DMS153 (cell line): ENCODE results near the gene PDE9A.
"Not testable (repeated sequence)": the region's sequence is repeated elsewhere in the genome, so short reads cannot be mapped to it uniquely, and the experiment has no call there.

Experiments
- DNase-seq: peaks from one replicate; lab custom pipeline; 2025; lab: John Stamatoyannopoulos, UW

PDE9A gene

DNA sequence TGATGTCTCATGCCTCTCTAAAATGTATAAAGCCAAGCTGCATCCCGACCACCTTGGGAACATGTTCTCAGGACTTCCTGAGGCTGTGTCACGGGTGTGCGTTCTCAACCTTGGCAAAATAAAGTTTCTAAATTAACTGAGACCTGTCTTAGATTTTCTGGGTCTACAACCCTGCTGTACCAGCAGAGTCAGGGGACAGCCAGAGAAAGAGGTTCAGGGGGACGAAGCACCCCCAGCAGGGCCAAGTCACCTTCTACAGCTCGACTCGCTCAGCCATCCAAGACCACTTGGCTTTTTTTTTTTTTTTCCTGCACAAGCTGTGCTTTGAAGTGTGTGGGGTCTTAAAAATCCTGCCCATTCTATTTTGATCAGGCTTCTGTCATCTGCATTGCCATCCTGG is 28.5 kb upstream of the PDE9A start:
- DNase-seq: no peak

DNA sequence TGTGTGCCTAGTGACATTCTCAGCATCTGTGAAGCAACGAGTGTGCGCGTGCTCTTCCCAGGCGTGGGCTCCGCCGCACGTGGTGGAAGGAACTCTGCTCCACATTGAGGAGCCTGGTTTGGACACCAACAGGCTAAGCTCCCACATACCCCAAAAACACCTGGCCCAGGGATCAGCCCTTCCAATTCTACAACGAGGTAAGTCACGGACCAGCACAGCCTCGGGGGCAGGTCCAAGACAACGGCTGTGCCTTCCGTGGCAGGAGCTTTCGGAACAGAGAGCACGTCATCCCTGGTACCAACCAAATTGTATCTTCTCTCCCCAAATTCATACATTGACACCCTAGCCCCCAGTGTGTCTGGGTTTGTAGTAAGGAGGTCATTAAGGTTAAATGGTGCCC is 27.2 kb upstream of the PDE9A start:
- DNase-seq: no peak

GRCh38 chr21:42627527-42628289 is 25.7 kb upstream of the PDE9A start:
- DNase-seq: no peak

DNA sequence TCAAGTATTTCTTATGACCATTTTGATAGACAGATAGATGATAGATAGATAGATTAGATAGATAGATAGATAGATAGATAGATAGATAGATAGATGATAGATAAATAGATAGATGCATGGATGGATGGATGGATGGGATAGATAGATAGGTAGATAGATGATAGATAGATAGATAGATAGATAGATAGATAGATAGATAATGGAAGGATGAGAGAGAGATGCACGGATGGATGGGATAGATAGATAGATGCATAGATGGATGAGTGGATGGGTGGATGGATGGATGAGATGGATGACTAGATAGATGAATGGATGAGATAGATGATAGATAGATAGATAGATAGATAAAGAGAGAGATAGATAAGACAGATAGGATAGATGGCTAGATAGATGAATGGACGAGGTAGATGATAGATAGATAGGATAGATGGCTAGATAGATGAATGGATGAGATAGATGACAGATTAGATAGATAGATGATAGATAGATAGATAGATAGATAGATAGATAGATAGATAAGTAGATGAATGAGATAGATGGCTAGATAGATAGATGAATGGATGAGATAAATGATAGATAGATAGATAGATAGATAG is 24.9 kb upstream of the PDE9A start:
- DNase-seq: not testable (repeated sequence)

DNA sequence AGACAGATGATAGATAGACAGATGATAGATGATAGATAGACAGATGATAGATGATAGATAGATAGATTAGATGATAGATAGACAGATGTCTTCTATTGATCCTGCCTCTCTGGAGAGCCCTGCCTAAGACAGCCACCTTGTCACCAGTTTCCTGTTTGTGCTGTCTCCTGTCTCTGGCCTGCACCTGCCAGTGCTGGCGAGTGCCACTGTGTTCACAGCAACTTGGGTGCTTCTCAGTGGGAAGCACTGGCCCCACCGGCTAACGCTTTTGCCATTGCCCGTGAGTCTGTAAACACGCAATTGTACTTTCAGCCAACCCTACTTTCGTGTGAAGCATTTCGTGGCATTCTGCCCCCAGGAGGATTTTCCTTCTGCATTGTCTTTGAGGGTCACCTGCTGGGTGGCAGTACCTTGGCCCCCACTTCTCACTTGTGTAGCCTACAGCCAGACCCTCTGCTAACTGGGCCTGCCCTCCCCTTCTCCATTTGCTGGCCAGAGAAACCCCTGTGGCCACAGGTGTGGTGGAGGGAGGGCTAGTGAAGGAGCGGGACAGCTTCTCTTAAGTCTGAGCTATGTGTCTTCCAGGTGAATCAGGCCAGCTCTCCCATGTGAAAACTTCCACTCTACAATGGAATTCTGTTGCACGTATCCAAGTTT is 23.4 kb upstream of the PDE9A start:
- no peak for DNase-seq

DNA sequence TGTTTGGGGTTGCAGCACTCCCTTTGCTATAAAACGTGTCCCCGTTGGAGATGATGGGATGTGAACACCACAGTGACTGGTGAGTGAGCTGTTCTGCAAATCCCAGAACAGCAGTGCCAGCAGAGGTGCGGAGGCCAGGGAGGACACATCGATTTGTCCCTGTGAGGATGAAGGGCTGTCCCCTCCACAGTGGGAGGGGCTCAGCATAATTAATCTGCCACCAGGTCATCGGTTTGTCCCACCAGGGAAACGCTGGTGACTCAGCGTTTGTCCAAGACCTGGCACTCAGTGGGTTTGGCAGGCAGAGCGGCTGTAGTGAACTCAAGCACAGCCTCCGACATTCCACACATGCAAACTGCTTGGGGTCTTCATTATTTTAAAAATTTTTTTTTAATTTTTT is 22.8 kb upstream of the PDE9A start:
- no peak for DNase-seq

DNA sequence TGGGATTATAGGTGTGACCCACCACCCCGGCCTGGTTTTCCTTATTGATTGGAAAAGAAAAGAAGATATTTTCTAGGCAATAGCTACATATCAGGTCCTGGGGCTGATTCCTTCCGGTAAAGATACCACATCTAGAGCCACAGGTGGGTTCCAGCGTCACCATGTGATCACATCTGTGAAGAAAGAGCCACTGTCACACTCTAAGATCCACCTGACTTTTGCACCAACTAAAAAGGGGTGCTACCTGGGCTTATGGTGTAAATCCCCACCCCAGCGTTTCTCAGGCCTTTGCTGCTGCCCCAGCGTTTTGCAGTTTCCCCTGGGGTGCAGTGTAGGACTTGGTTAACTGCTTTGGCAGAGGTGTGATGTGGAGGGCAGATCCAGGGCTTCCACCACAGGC is 22.3 kb upstream of the PDE9A start:
- no peak for DNase-seq

DNA sequence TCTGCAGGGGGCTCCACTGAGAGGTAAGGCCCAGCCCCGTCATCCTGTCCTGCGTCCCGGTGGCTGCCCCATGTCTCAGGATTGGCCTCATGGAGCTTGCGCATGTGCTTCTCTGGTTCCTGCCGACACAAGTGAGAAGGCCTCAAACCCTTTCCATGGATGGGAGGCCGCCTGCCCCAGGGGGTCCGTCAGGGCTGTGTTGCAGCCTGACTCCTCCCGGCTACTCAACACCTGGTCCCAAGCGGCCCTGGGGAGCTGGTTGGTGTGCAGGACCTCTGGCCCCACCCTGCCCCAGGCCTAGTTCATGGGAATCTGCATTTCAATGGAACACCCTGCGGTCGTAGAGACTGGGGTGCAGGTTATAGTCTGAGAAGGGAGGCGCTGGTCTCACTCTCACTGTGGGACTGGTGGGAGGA is 21.1 kb upstream of the PDE9A start:
- no peak for DNase-seq

- no peak for DNase-seq
These were observed 20.4 kb upstream of the PDE9A start for GRCh38 chr21:42632771-42633690.

DNA sequence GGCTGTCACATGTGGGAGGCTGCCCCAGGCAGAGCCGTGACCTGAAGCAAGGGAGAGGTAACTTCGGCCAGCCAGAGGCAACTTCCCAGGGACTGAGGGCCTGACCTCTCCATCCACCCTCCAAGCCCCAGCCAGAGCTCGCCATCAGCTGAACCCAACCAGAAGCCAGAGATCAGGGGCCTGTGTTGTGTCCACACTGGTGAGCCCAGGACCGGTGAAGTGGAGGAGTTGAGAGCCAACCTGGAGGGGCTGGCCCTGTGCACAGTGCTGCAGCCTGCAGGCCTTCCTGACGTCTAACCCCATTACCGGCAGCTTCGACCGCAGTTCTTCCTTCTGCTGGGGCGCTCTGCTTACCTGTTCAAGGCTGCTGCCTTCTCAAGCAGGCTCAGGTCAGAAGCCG is 19.6 kb upstream of the PDE9A start:
- no peak for DNase-seq

- DNase-seq: no peak
These were observed 17.4 kb upstream of the PDE9A start for GRCh38 chr21:42635848-42636519.

DNA sequence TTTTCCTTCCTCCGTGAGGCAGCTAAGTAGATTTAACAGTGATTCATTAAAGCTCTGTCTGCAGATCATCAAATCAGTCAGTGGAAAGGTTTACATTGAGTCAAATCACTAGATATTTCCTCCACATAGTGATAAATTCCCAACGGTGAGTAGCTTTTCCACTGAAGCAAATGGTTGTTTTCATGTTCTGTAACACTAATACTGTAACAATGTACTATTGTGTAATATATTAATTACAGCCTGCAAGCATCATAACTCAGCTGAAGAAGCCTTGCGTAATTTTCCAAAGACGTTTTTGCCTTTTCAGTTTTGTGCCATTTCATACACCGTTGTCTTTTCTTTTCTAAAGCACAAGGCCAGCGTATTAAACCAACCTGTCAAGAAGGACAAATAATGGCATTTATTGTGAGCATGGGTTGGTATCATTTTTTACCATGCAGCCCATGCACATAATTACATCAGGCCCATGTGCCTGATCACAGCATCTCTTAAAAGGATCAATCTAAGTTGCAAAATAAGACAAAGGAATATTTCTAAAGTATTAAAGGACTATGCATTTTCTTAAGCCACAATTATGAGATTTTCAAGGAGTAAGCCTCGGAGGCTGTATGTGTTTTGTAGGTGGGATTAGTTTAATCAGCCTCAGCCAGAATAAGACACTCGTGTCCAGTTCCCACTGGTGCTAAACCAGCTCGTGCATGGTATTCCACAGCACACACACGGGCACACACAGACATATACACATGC is 16.7 kb upstream of the PDE9A start:
- no peak for DNase-seq

GRCh38 chr21:42637267-42638041 is 16.0 kb upstream of the PDE9A start:
- no peak for DNase-seq

- DNase-seq: no peak
These were observed 15.1 kb upstream of the PDE9A start for GRCh38 chr21:42638266-42638863.

DNA sequence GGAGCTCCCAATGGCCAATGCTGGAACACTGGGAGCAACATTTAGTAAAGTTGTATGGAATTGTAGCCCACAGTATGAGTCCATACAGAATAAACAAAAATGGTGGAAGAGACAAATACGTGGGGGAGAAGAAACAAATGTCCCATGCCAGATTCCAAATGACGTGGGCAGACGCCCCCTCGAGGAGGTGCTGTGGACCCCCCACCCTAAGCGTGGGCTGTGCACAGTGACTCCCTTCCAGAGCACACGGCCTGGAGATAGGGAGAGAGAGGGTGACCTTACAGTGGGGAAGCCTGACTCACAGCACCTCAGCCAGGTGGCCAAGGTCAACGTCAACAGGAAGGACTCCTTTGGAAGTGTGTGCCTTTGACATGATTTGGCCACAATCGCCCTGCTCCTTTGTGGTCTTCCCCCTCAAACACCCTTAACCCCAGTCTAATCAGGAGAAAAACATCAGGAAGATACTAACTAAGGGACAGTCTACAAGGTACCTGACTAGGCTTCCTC is 13.7 kb upstream of the PDE9A start:
- no peak for DNase-seq

- DNase-seq: no peak
These were observed 12.9 kb upstream of the PDE9A start for GRCh38 chr21:42640486-42640885.

GRCh38 chr21:42641311-42642218 is 11.9 kb upstream of the PDE9A start:
- no peak for DNase-seq

DNA sequence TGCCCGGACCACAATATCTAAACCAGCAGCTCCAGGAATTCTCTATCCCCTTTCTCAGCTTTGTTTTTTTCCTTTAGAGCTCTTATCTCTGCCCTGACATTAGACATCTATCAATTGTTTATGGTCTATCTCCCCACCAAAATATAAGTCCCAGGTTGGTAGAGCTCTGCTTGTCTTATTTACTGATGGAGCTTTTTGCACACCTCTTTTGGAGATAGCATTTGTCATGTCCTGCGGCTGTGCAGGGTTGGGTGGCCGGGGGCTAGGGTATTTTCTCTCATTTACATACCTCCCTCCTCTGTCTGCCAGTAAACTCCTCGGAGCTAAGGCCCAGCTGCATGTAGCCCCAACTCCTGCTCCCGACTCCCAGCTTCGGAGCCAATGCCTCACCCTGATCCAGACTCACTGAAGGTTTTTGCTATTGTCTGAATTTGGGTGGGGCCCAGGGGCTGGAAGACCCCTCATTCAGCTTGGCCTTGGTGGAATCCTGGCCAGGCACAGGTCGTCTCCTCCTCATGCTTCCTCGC is 11.1 kb upstream of the PDE9A start:
- DNase-seq: no peak
